SK-N-SH treated with all-trans-retinoic acid at 6 μM for 48 hours (cell line): ENCODE data around the gene EPB42.

Source experiments
- ATAC-seq: fragments of 200-7000 bp; cut with Tn5 transposase; 3 replicates; pipeline ENCODE4 v1.9.1; 2020; ENCODE audit warnings: mild to moderate bottlenecking, moderate library complexity
- ARNTL ChIP-seq: fragments of 450-650 bp; formaldehyde crosslinking; IDR thresholded peaks from 2 replicates; pipeline ENCODE4 v1.5.0; 2020; ENCODE audit warnings: low read depth, mild to moderate bottlenecking, moderate library complexity, borderline replicate concordance
- BACH2 ChIP-seq: fragments of 250-450 bp; sonication (Bioruptor Pico); IDR thresholded peaks from 2 replicates; pipeline ENCODE4 v1.9.0; 2021; ENCODE audit warnings: mild to moderate bottlenecking, borderline replicate concordance
- CSDC2 ChIP-seq: fragments of 250-450 bp; sonication (Bioruptor Pico); IDR thresholded peaks from 2 replicates; pipeline ENCODE4 v1.5.0; 2020; ENCODE audit warnings: mild to moderate bottlenecking, moderate library complexity
- ESRRG ChIP-seq: fragments of 250-450 bp; sonication (Bioruptor Pico); IDR thresholded peaks from 2 replicates; pipeline ENCODE4 v1.6.1; 2021; ENCODE audit warnings: mild to moderate bottlenecking
- GLIS3 ChIP-seq: fragments of 250-450 bp; sonication (Bioruptor Pico); IDR thresholded peaks from 2 replicates; pipeline ENCODE4 v1.5.0; 2020; ENCODE audit warnings: mild to moderate bottlenecking, moderate library complexity
- ISL1 ChIP-seq: fragments of 250-450 bp; sonication (Bioruptor Pico); IDR thresholded peaks from 2 replicates; pipeline ENCODE4 v2.1.2; 2022; ENCODE audit warnings: mild to moderate bottlenecking, moderate library complexity
- OSR1 ChIP-seq: fragments of 250-450 bp; sonication (Bioruptor Pico); IDR thresholded peaks from 2 replicates; pipeline ENCODE4 v1.8.0; 2022; ENCODE audit warnings: moderate library complexity, mild to moderate bottlenecking, inconsistent platforms
- POU6F1 ChIP-seq: fragments of 250-450 bp; sonication (Bioruptor Pico); IDR thresholded peaks from 2 replicates; pipeline ENCODE4 v1.8.0; 2021; ENCODE audit warnings: low read depth, mild to moderate bottlenecking, moderate library complexity, borderline replicate concordance
- PPARA ChIP-seq: fragments of 250-450 bp; sonication (Bioruptor Pico); IDR thresholded peaks from 2 replicates; pipeline ENCODE4 v1.5.0; 2020; ENCODE audit warnings: mild to moderate bottlenecking, borderline replicate concordance
- RARB ChIP-seq: fragments of 250-450 bp; sonication (Bioruptor Pico); IDR thresholded peaks from 2 replicates; pipeline ENCODE4 v1.8.0; 2021; ENCODE audit warnings: mild to moderate bottlenecking, moderate library complexity
- TCF4 ChIP-seq: fragments of 250-450 bp; sonication (Bioruptor Pico); IDR thresholded peaks from 2 replicates; pipeline ENCODE4 v1.8.0; 2021; ENCODE audit warnings: mild to moderate bottlenecking, moderate library complexity, borderline replicate concordance
- TOX ChIP-seq: fragments of 250-450 bp; sonication (Bioruptor Pico); IDR thresholded peaks from 2 replicates; pipeline ENCODE4 v1.8.0; 2021; ENCODE audit warnings: mild to moderate bottlenecking, moderate library complexity, borderline replicate concordance
- ZC3H10 ChIP-seq: fragments of 250-450 bp; sonication (Bioruptor Pico); IDR thresholded peaks from 2 replicates; pipeline ENCODE4 v1.5.1; 2021; ENCODE audit warnings: mild to moderate bottlenecking, moderate library complexity
- ZFP3 ChIP-seq: fragments of 250-450 bp; sonication (Bioruptor Pico); IDR thresholded peaks from 2 replicates; pipeline ENCODE4 v1.5.0; 2020; ENCODE audit warnings: mild to moderate bottlenecking, moderate library complexity
- ZFP30 ChIP-seq: fragments of 450-650 bp; formaldehyde crosslinking; IDR thresholded peaks from 2 replicates; pipeline ENCODE4 v1.5.0; 2022; ENCODE audit warnings: mild to moderate bottlenecking, moderate library complexity
- ZNF565 ChIP-seq: fragments of 450-650 bp; formaldehyde crosslinking; conservative IDR thresholded peaks from 2 replicates; pipeline ENCODE4 v1.5.0; 2020; ENCODE audit warnings: low read depth, mild to moderate bottlenecking, moderate library complexity
- ZNF70 ChIP-seq: fragments of 450-650 bp; formaldehyde crosslinking; IDR thresholded peaks from 2 replicates; pipeline ENCODE4 v1.5.0; 2020; ENCODE audit warnings: mild to moderate bottlenecking, moderate library complexity
- ZNF8 ChIP-seq: fragments of 450-650 bp; formaldehyde crosslinking; IDR thresholded peaks from 2 replicates; pipeline ENCODE4 v1.5.0; 2020; ENCODE audit warnings: mild to moderate bottlenecking, moderate library complexity
- TF ChIP-seq, protein P1 (sequence below): fragments of 250-450 bp; sonication (Bioruptor Pico); IDR thresholded peaks from 2 replicates; pipeline ENCODE4 v1.8.0; 2020; ENCODE audit warnings: mild to moderate bottlenecking, moderate library complexity, borderline replicate concordance
- TF ChIP-seq, protein P2 (sequence below): fragments of 250-450 bp; sonication (Bioruptor Pico); IDR thresholded peaks from 2 replicates; pipeline ENCODE4 v1.5.1; 2020; ENCODE audit warnings: low read depth, mild to moderate bottlenecking, moderate library complexity
- TF ChIP-seq, protein P3 (sequence below): fragments of 250-450 bp; sonication (Bioruptor Pico); IDR thresholded peaks from 2 replicates; pipeline ENCODE4 v1.5.0; 2020; ENCODE audit warnings: mild to moderate bottlenecking, moderate library complexity

EPB42 gene

GRCh38 chr15:43221422-43221821 is 604 bp upstream of the EPB42 start:
- TF ChIP-seq, protein P1, sequence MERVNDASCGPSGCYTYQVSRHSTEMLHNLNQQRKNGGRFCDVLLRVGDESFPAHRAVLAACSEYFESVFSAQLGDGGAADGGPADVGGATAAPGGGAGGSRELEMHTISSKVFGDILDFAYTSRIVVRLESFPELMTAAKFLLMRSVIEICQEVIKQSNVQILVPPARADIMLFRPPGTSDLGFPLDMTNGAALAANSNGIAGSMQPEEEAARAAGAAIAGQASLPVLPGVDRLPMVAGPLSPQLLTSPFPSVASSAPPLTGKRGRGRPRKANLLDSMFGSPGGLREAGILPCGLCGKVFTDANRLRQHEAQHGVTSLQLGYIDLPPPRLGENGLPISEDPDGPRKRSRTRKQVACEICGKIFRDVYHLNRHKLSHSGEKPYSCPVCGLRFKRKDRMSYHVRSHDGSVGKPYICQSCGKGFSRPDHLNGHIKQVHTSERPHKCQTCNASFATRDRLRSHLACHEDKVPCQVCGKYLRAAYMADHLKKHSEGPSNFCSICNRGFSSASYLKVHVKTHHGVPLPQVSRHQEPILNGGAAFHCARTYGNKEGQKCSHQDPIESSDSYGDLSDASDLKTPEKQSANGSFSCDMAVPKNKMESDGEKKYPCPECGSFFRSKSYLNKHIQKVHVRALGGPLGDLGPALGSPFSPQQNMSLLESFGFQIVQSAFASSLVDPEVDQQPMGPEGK (CRISPR knock-in tag), result no peak
- TF ChIP-seq ZFP30 (CRISPR knock-in tag) (no peak), RARB (CRISPR knock-in tag) (no peak), TOX (no peak), ZNF8 (CRISPR knock-in tag) (no peak)
- TF ChIP-seq, protein P2, sequence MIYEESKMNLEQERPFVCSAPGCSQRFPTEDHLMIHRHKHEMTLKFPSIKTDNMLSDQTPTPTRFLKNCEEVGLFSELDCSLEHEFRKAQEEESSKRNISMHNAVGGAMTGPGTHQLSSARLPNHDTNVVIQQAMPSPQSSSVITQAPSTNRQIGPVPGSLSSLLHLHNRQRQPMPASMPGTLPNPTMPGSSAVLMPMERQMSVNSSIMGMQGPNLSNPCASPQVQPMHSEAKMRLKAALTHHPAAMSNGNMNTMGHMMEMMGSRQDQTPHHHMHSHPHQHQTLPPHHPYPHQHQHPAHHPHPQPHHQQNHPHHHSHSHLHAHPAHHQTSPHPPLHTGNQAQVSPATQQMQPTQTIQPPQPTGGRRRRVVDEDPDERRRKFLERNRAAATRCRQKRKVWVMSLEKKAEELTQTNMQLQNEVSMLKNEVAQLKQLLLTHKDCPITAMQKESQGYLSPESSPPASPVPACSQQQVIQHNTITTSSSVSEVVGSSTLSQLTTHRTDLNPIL (CRISPR knock-in tag), result no peak
- no peak for ATAC-seq

- TF ChIP-seq BACH2 (CRISPR knock-in tag), result no peak
- no peak for TF ChIP-seq TOX
- TF ChIP-seq POU6F1 (CRISPR knock-in tag), result no peak
- no peak for TF ChIP-seq ZFP30 (CRISPR knock-in tag)
- TF ChIP-seq ESRRG (CRISPR knock-in tag), result no peak
- ATAC-seq, result no peak
Measured at GRCh38 chr15:43219929-43220928, 589 bp downstream of the EPB42 start.

DNA sequence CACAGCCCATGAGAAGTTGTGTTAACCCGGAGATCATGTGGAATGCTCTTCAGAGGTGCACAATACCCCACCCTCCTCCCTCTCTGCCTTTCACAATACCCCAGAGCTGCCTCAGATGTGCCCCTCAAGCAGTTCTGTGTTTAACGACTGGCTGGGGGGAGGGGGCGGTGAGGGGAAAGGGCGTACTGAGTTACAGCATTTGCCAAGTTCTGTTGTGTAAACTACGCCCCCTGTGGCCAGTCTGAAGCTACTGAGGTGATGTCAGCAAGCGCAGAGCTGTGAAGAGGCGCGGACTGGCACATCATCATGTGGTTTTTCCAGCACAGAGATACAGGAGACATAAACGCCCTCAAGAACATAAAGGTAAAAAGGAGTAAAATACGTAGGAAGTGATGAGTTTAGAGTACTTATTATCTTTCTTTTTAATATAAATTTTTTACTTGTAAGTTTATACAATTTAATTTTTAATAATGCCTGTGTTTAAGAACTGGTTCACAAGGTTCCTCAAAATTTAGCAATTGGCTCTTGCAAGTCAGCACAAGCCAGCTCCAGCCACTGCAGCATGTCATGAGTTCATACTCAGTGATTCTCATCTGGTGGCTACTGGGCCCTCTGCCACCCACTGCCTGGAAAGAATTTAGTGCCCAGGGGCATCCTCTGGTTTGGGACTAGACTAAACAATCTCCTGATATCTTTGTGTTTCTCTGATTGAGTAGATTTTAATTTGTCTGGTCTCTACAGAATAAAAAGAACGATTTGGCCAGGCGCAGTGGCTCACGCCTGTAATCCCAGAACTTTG is 1.7 kb downstream of the EPB42 start:
- peak; percentile 41; the same call in 1 of the 3 replicates for ATAC-seq
- TF ChIP-seq, protein P3, sequence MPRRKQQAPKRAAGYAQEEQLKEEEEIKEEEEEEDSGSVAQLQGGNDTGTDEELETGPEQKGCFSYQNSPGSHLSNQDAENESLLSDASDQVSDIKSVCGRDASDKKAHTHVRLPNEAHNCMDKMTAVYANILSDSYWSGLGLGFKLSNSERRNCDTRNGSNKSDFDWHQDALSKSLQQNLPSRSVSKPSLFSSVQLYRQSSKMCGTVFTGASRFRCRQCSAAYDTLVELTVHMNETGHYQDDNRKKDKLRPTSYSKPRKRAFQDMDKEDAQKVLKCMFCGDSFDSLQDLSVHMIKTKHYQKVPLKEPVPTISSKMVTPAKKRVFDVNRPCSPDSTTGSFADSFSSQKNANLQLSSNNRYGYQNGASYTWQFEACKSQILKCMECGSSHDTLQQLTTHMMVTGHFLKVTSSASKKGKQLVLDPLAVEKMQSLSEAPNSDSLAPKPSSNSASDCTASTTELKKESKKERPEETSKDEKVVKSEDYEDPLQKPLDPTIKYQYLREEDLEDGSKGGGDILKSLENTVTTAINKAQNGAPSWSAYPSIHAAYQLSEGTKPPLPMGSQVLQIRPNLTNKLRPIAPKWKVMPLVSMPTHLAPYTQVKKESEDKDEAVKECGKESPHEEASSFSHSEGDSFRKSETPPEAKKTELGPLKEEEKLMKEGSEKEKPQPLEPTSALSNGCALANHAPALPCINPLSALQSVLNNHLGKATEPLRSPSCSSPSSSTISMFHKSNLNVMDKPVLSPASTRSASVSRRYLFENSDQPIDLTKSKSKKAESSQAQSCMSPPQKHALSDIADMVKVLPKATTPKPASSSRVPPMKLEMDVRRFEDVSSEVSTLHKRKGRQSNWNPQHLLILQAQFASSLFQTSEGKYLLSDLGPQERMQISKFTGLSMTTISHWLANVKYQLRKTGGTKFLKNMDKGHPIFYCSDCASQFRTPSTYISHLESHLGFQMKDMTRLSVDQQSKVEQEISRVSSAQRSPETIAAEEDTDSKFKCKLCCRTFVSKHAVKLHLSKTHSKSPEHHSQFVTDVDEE (CRISPR knock-in tag), result 0 out of 2 replicates have a peak, but pooled peaks have one; percentile 25
- no peak for TF ChIP-seq BACH2 (CRISPR knock-in tag)

DNA sequence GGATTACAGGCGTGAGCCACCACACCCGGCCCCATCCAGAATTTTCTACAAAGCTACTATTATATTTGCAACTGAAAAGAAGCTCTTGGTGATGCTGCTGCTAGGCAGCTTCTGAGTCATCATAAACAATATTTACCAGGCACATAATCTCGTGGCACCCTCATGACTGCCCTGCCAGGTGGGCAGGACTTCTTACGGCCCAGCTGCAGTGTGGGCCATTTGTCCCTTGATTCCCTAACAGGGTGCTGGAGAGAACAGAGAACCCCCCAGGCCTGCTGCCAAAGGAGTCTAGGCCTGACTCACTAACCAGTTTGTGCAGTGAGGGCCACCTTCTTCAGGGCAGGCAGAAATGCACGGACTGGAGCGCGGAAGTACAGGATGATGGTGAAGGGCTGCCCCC is 4.9 kb downstream of the EPB42 start:
- peak; percentile 20; the same call in 1 of the 3 replicates for ATAC-seq
- TF ChIP-seq PPARA (CRISPR knock-in tag), result no peak
- TF ChIP-seq ZNF70, result no peak
- no peak for TF ChIP-seq GLIS3 (CRISPR knock-in tag)
- TF ChIP-seq ZNF8 (CRISPR knock-in tag), result no peak
- TF ChIP-seq ZFP3 (CRISPR knock-in tag), result no peak
- TF ChIP-seq ESRRG (CRISPR knock-in tag), result no peak
- TF ChIP-seq CSDC2 (CRISPR knock-in tag), result no peak
- no peak for TF ChIP-seq ARNTL (CRISPR knock-in tag)
- no peak for TF ChIP-seq ISL1 (CRISPR knock-in tag)
- TF ChIP-seq ZC3H10, result no peak
- no peak for TF ChIP-seq POU6F1 (CRISPR knock-in tag)
- TF ChIP-seq, protein P3 (CRISPR knock-in tag), result no peak
- TF ChIP-seq RARB (CRISPR knock-in tag), result no peak
- TF ChIP-seq ZNF565 (CRISPR knock-in tag), result no peak
- no peak for TF ChIP-seq TOX
- no peak for TF ChIP-seq OSR1 (CRISPR knock-in tag)
- TF ChIP-seq ZFP30 (CRISPR knock-in tag), result no peak
- TF ChIP-seq BACH2 (CRISPR knock-in tag), result no peak
- TF ChIP-seq TCF4 (CRISPR knock-in tag), result no peak
